CD4-positive, alpha-beta T cell treated with Interleukin-12 subunit alpha and Interleukin-12 subunit beta, for 1 hour (primary cell): ENCODE data around the gene LCP2.

Experiments
- DNase-seq: peaks from one replicate; pipeline ENCODE4 v3.0.0-alpha.2; 2020

LCP2 gene

GRCh38 chr5:170314541-170315095, 17.0 kb upstream of the LCP2 start:
- no peak for DNase-seq

GRCh38 chr5:170313816-170314215, 16.2 kb upstream of the LCP2 start:
- no peak for DNase-seq

- peak; percentile 76 for DNase-seq
Measured at GRCh38 chr5:170313344-170313743, 15.8 kb upstream of the LCP2 start.

- DNase-seq: peak; percentile 76
Measured at GRCh38 chr5:170312666-170313065, 15.1 kb upstream of the LCP2 start.

- DNase-seq: no peak
Measured at GRCh38 chr5:170312301-170312595, 14.7 kb upstream of the LCP2 start.

GRCh38 chr5:170311511-170312300, 14.1 kb upstream of the LCP2 start:
- no peak for DNase-seq

- no peak for DNase-seq
Measured at GRCh38 chr5:170310256-170310926, 12.8 kb upstream of the LCP2 start.

- no peak for DNase-seq
Measured at GRCh38 chr5:170308686-170309085, 11.1 kb upstream of the LCP2 start.

- no peak for DNase-seq
Measured at GRCh38 chr5:170307575-170308465, 10.2 kb upstream of the LCP2 start.

- DNase-seq: no peak
Measured at GRCh38 chr5:170306381-170306831, 8.8 kb upstream of the LCP2 start.

- no peak for DNase-seq
Measured at GRCh38 chr5:170305646-170306025, 8.1 kb upstream of the LCP2 start.

- DNase-seq: no peak
Measured at GRCh38 chr5:170305016-170305645, 7.6 kb upstream of the LCP2 start.

- no peak for DNase-seq
Measured at GRCh38 chr5:170303549-170303948, 6.0 kb upstream of the LCP2 start.

- DNase-seq: peak; percentile 92
Measured at GRCh38 chr5:170302653-170303501, 5.3 kb upstream of the LCP2 start.

- DNase-seq: no peak
Measured at GRCh38 chr5:170301981-170302652, 4.5 kb upstream of the LCP2 start.

GRCh38 chr5:170301149-170301548, 3.6 kb upstream of the LCP2 start:
- no peak for DNase-seq

- DNase-seq: no peak
Measured at GRCh38 chr5:170300361-170301013, 2.9 kb upstream of the LCP2 start.

GRCh38 chr5:170296935-170297588, 515 bp downstream of the LCP2 start:
- DNase-seq: no peak

GRCh38 chr5:170296036-170296934, 1.3 kb downstream of the LCP2 start:
- no peak for DNase-seq
